Activated CD4-positive, alpha-beta T cell treated with anti-CD3 and anti-CD28 coated beads, Interleukin-2, amount 10 ng/mL, durations not matched to agents 7 days and 5 days (primary cell): ENCODE data around the gene ATXN1. TPM values are rescaled to one million over a fixed set of nuclear protein-coding genes. Genes with fewer than 3 reads are reported as not detected.

Experiments used
- CTCF ChIA-PET: fragments of 350-600 bp; sonication (Branson Sonifier 250); formaldehyde crosslinking; loops from one replicate; lab custom pipeline; 2021; ENCODE audit warnings: antibody characterized with exemption; lab: Charles Lee
- POLR2A ChIA-PET: fragments of 350-600 bp; sonication (Branson Sonifier 250); formaldehyde crosslinking; loops from one replicate; lab custom pipeline; 2021; ENCODE audit warnings: antibody characterized with exemption; lab: Charles Lee
- DNase-seq: peaks from one replicate; pipeline ENCODE4 v3.0.0-alpha.2; 2020
- H3K27ac Mint-ChIP-seq: one replicate; pipeline ENCODE4 v1.8.0; 2021; ENCODE audit warnings: mild to moderate bottlenecking, moderate library complexity, mixed read lengths
- H3K27me3 Mint-ChIP-seq: one replicate; pipeline ENCODE4 v1.8.0; 2021; ENCODE audit warnings: mixed read lengths
- H3K36me3 Mint-ChIP-seq: one replicate; pipeline ENCODE4 v1.8.0; 2021; ENCODE audit warnings: low read depth, mixed read lengths
- H3K4me1 Mint-ChIP-seq: one replicate; pipeline ENCODE4 v1.8.0; 2021; ENCODE audit warnings: mixed read lengths
- H3K4me3 Mint-ChIP-seq: one replicate; pipeline ENCODE4 v1.8.0; 2021; ENCODE audit warnings: mild to moderate bottlenecking, moderate library complexity, mixed read lengths
- H3K9me3 Mint-ChIP-seq: one replicate; pipeline ENCODE4 v1.8.0; 2021; ENCODE audit warnings: mixed read lengths
- total RNA-seq, 2 experiments: library from RNA; stranded (reverse); gene quantifications; one replicate each; pipeline ENCODE4 v1.2.3, GENCODE V29; 2021

Gene ATXN1
- 10 to 100 TPM; 36.0 to 40.4 TPM for total RNA-seq

- CTCF ChIA-PET: interaction anchor here (0.6 to 3.1 kb wide), 16 partner anchors 9 to 444 kb away, joined by 3 to 23 read pairs (median 4); no protein-coding TSS in a partner anchor
- H3K4me3 Mint-ChIP-seq: peak within 1 kb of the TSS; percentile 96
- peak within 1 kb of the TSS; percentile 95 for H3K27ac Mint-ChIP-seq
- no peaks in the 10 kb centered on the region for H3K27me3 Mint-ChIP-seq
- peaks cover 63% of the 10 kb centered on the region for H3K4me1 Mint-ChIP-seq
- POLR2A ChIA-PET: interaction anchor here (1.2 to 1.3 kb wide), 2 partner anchors 62 to 438 kb away, joined by 3 read pairs; no protein-coding TSS in a partner anchor
- peaks cover 26% of the 10 kb centered on the region for H3K36me3 Mint-ChIP-seq
- peak; percentile 63 for DNase-seq
- no peaks in the 10 kb centered on the region for H3K9me3 Mint-ChIP-seq
These were observed at the start of gene ATXN1 for GRCh38 chr6:16760516-16761470. ATXN1 (minus strand) TSS chr6:16761460.

GRCh38 chr6:16810411-16810810, 49.2 kb upstream of the ATXN1 start:
- ChIA-PET POLR2A (no interaction called here), CTCF (no interaction called here)
- no peak overlapping the region for H3K27ac Mint-ChIP-seq
- H3K9me3 Mint-ChIP-seq: peaks cover 32% of the 10 kb centered on the region
- peaks cover 11% of the 10 kb centered on the region for H3K36me3 Mint-ChIP-seq
- no peak for DNase-seq
- H3K4me3 Mint-ChIP-seq: no peak overlapping the region
- peaks cover 4% of the 10 kb centered on the region for H3K27me3 Mint-ChIP-seq
- no peaks in the 10 kb centered on the region for H3K4me1 Mint-ChIP-seq

DNA sequence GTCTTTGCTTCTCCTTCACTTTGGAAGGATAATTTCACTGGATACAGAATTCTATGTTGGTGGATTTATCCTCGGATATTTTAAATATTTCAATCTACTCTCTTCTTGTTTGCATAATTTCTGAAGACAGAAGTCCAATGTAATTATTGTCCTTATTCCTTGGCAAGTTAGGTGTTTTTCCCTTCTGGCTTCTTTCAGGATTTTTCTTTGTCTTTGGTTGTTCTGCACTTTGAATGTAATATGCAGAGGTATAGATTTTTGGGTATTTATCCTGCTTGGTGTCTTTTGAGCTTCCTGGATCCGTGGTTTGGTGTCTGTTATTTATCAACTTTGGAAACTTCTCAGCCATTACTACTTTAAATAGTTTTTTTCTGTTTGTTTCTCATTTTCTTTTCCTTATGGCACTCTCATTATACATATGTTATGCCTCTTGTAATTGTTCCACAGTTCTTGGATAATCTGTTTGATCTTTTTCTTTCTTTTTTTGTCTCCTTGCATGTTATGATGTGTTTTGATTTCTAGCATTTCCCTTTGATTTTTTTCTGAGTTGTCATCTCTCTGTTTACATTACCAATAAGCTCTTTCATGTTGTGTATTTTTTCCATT, 48.6 kb upstream of the ATXN1 start:
- no peak overlapping the region for H3K4me3 Mint-ChIP-seq
- ChIA-PET CTCF (no interaction called here), POLR2A (no interaction called here)

GRCh38 chr6:16807956-16808355, 46.7 kb upstream of the ATXN1 start:
- H3K36me3 Mint-ChIP-seq: peaks cover 9% of the 10 kb centered on the region
- no peak overlapping the region for H3K4me3 Mint-ChIP-seq
- no peak for DNase-seq
- H3K4me1 Mint-ChIP-seq: no peaks in the 10 kb centered on the region
- POLR2A ChIA-PET: no interaction called here
- no peak overlapping the region for H3K27ac Mint-ChIP-seq
- CTCF ChIA-PET: no interaction called here
- H3K27me3 Mint-ChIP-seq: peaks cover 4% of the 10 kb centered on the region
- H3K9me3 Mint-ChIP-seq: peaks cover 25% of the 10 kb centered on the region

More for the DNA sequence above, 48.6 kb upstream of the ATXN1 start:
- Mint-ChIP-seq H3K4me1 (no peaks in the 10 kb centered on the region), H3K9me3 (peaks cover 32% of the 10 kb centered on the region), H3K27ac (no peak overlapping the region), H3K36me3 (peaks cover 11% of the 10 kb centered on the region), H3K27me3 (peaks cover 4% of the 10 kb centered on the region)
- no peak for DNase-seq

GRCh38 chr6:16806363-16806762, 45.1 kb upstream of the ATXN1 start:
- CTCF ChIA-PET: interaction anchor here (1.3 kb wide), 1 partner anchor 41 kb away, joined by 4 read pairs; no protein-coding TSS in a partner anchor
- H3K9me3 Mint-ChIP-seq: peaks cover 10% of the 10 kb centered on the region

DNA sequence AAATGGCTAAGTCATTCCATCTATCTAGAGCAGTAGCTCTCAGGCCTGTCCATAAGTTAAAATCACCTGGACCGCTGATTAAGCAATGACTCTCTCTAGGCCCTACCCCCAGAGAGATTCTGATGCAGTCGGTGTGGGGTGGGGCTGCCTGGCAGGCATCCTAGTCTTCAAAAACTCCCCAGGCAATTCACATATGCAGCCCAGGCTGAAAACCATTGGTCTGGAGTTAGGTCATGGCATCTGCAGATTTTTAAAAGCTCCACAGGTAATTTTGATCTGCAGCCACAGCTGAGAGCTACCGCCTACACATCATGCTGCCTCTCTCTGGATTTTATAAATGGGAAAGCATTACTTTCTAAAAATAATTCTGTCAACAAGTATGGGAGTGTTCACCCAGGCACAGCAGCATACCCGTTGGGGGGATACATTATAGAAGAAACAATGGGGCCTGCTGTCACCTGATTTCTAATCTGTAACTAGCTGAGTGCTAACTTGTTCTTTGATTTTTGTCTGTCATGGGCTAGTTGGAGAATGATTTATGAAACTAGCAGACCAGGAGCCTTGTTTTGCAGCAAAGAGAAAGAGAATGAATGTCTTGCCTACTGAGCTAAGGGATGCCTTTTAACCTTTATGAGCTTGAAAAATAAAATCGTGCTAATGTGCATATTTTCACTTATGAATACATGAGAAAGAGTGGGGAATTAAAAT, 44.1 kb upstream of the ATXN1 start:
- ChIA-PET CTCF (interaction anchor here (0.8 to 1.0 kb wide), 2 partner anchors 13 to 20 kb away, joined by 3 to 4 read pairs; no protein-coding TSS in a partner anchor), POLR2A (no interaction called here)
- H3K4me3 Mint-ChIP-seq: no peak overlapping the region
- H3K9me3 Mint-ChIP-seq: peaks cover 7% of the 10 kb centered on the region
- no peaks in the 10 kb centered on the region for H3K36me3 Mint-ChIP-seq
- H3K27ac Mint-ChIP-seq: no peak overlapping the region
- H3K4me1 Mint-ChIP-seq: no peaks in the 10 kb centered on the region
- no peak for DNase-seq
- H3K27me3 Mint-ChIP-seq: peaks cover 5% of the 10 kb centered on the region

More at GRCh38 chr6:16806363-16806762, 45.1 kb upstream of the ATXN1 start:
- Mint-ChIP-seq H3K27ac (no peak overlapping the region), H3K27me3 (peaks cover 2% of the 10 kb centered on the region), H3K4me3 (no peak overlapping the region), H3K36me3 (no peaks in the 10 kb centered on the region), H3K4me1 (no peaks in the 10 kb centered on the region)
- DNase-seq: no peak
- POLR2A ChIA-PET: no interaction called here

DNA sequence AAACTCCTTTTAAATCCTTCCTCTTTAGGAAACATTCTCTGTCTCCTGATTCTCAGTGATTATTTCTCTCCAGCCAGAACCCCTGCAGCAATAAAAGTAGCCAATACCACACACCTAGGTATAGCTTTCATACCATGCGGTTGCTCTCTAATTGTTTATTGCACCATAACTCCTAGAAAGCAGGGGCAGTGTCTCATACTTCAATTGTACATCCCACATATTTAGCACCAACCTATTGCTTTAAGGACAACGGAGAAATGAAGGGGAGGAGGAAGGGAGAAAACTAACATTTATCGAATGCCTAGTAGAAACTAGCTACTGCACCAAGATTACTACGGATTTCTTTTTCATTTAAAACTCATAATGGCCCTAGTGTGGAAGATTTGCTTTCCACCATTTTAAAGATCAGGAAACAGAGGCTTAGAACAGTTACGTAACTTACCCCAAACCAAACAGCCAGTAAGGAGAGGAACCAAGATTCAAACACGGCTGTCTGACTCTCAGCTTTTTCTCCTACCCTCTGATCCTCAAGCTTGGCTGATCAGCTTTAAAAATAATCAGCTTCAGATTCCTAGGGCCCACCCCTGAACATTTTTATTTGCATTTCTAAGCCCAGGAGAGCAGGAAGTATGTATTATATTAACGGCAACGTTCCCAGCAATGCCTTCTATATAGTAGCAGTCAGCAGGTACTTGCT, 43.4 kb upstream of the ATXN1 start:
- Mint-ChIP-seq H3K4me3 (no peak overlapping the region), H3K27me3 (peaks cover 6% of the 10 kb centered on the region), H3K4me1 (no peaks in the 10 kb centered on the region), H3K9me3 (peaks cover 2% of the 10 kb centered on the region), H3K27ac (no peak overlapping the region), H3K36me3 (no peaks in the 10 kb centered on the region)
- DNase-seq: no peak
- CTCF ChIA-PET: interaction anchor here (0.8 to 1.0 kb wide), 2 partner anchors 14 to 21 kb away, joined by 3 to 4 read pairs; no protein-coding TSS in a partner anchor
- POLR2A ChIA-PET: no interaction called here

DNA sequence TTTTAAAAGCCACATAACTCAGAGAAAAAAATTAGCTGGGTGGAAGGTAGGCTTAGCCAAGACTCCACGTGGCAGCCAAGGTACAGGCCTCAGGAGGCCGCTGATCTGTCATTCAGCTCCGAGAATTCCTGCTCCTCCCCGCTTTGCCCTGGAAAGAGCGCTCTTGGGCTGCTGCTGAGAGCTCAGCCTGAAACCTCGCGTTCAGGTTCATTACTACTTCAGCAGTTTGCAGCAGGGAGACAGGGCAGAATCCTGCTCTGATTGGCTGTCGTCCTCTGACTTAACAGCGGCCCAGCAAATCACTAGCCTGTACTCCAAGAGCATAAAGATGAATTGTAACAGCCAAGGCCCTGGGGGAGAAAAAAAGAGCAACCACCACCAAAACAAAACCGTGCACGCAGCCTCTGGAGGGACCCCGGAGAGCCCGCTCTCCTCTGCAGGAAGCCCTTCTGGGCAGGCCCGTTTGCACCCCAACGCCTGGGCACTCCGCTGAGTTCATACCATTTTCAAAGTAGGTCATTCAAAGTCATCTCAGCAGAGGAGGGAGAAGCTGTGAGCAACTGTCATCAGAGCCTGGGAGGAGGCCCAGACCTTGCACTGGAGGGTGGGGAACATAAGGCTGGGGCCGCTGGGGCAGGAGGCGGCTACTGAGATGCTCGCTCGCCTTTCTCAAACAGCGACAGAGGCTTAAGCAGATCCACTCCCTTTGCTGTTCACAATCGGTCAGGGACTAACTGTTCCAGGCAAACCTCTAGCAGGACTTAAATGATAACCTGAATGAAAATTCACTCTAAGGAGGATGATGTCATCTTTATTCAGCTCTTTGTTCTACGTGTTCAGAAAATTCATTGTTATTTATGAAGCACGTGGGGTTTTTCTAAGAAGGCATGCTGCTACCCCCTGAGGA, 42.3 kb upstream of the ATXN1 start:
- Mint-ChIP-seq H3K4me1 (no peaks in the 10 kb centered on the region), H3K36me3 (no peaks in the 10 kb centered on the region), H3K27ac (no peak overlapping the region), H3K9me3 (no peaks in the 10 kb centered on the region), H3K4me3 (no peak overlapping the region), H3K27me3 (peaks cover 6% of the 10 kb centered on the region)
- DNase-seq: no peak
- CTCF ChIA-PET: no interaction called here
- POLR2A ChIA-PET: no interaction called here

GRCh38 chr6:16802071-16802470, 40.8 kb upstream of the ATXN1 start:
- no peak for DNase-seq
- no peaks in the 10 kb centered on the region for H3K36me3 Mint-ChIP-seq
- CTCF ChIA-PET: interaction anchor here (1.0 kb wide), 1 partner anchor 18 kb away, joined by 3 read pairs; no protein-coding TSS in a partner anchor
- H3K9me3 Mint-ChIP-seq: no peaks in the 10 kb centered on the region
- no peak overlapping the region for H3K4me3 Mint-ChIP-seq
- POLR2A ChIA-PET: no interaction called here
- H3K27ac Mint-ChIP-seq: no peak overlapping the region
- peaks cover 6% of the 10 kb centered on the region for H3K27me3 Mint-ChIP-seq
- H3K4me1 Mint-ChIP-seq: no peaks in the 10 kb centered on the region

- no peaks in the 10 kb centered on the region for H3K4me1 Mint-ChIP-seq
- H3K9me3 Mint-ChIP-seq: no peaks in the 10 kb centered on the region
- H3K27ac Mint-ChIP-seq: no peak overlapping the region
- no peak overlapping the region for H3K4me3 Mint-ChIP-seq
- no peak for DNase-seq
- no peaks in the 10 kb centered on the region for H3K36me3 Mint-ChIP-seq
- H3K27me3 Mint-ChIP-seq: peaks cover 6% of the 10 kb centered on the region
- ChIA-PET CTCF (no interaction called here), POLR2A (no interaction called here)
These were observed 39.7 kb upstream of the ATXN1 start for GRCh38 chr6:16800942-16801341.

GRCh38 chr6:16800341-16800740, 39.1 kb upstream of the ATXN1 start:
- ChIA-PET POLR2A (no interaction called here), CTCF (no interaction called here)
- no peak for DNase-seq
- no peaks in the 10 kb centered on the region for H3K4me1 Mint-ChIP-seq
- H3K4me3 Mint-ChIP-seq: no peak overlapping the region
- no peak overlapping the region for H3K27ac Mint-ChIP-seq
- peaks cover 8% of the 10 kb centered on the region for H3K27me3 Mint-ChIP-seq
- H3K9me3 Mint-ChIP-seq: no peaks in the 10 kb centered on the region
- H3K36me3 Mint-ChIP-seq: no peaks in the 10 kb centered on the region
